Natural killer cell (primary cell): ENCODE data around the gene TFAP2D. TPM values are rescaled to one million over a fixed set of nuclear protein-coding genes. Genes with fewer than 3 reads are reported as not detected.

Experiments
- ATAC-seq, 3 donors: fragments of 150-1000 bp in 2 of 3; fragments of 200-7000 bp in 1 of 3; cut with Tn5 transposase; 1 replicate in 1 of 3; 2 replicates in 2 of 3; pipeline ENCODE4 v1.10.0; 2021; ENCODE audit warnings: mild to moderate bottlenecking in 2 of 3, moderate library complexity in 2 of 3
- DNase-seq, 2 donors: peaks; one replicate each; pipeline versions ENCODE4 v3.0.0 to v3.0.0-alpha.2; 2013 to 2021; ENCODE audit warnings: mixed read lengths in 1 of 2
- H3K27ac ChIP-seq: one replicate; pipeline ENCODE4 v1.5.1; 2013; ENCODE audit warnings: mild to moderate bottlenecking, low read length
- H3K27me3 ChIP-seq: one replicate; pipeline ENCODE4 v1.6.1; 2013; ENCODE audit warnings: low read length; ENCODE audit not compliant: control insufficient read depth, insufficient read depth
- H3K36me3 ChIP-seq: one replicate; pipeline ENCODE4 v1.6.1; 2013; ENCODE audit warnings: low read length; ENCODE audit not compliant: control insufficient read depth, insufficient read depth
- H3K4me1 ChIP-seq: one replicate; pipeline ENCODE4 v1.6.1; 2013; ENCODE audit warnings: low read length; ENCODE audit not compliant: control insufficient read depth, insufficient read depth
- H3K4me3 ChIP-seq: one replicate; pipeline ENCODE4 v1.5.1; 2013; ENCODE audit warnings: low read length
- H3K9me3 ChIP-seq: one replicate; pipeline ENCODE4 v1.6.1; 2013; ENCODE audit warnings: low read length; ENCODE audit not compliant: control insufficient read depth, insufficient read depth
- H3K27ac Mint-ChIP-seq, 2 donors: one replicate each; pipeline ENCODE4 v1.8.0; 2022; ENCODE audit warnings: mild to moderate bottlenecking in 2 of 2, mixed read lengths in 2 of 2, moderate library complexity in 1 of 2
- H3K27me3 Mint-ChIP-seq, 2 donors: one replicate each; pipeline ENCODE4 v1.8.0; 2022; ENCODE audit warnings: low read depth in 2 of 2, mixed read lengths in 2 of 2
- H3K36me3 Mint-ChIP-seq: one replicate; pipeline ENCODE4 v1.8.0; 2022; ENCODE audit warnings: mixed read lengths
- H3K4me1 Mint-ChIP-seq, 2 donors: one replicate each; pipeline ENCODE4 v1.8.0; 2022; ENCODE audit warnings: mixed read lengths in 2 of 2
- H3K4me3 Mint-ChIP-seq: one replicate; pipeline ENCODE4 v1.8.0; 2022; ENCODE audit warnings: mild to moderate bottlenecking, moderate library complexity, mixed read lengths
- H3K9me3 Mint-ChIP-seq, 2 donors: one replicate each; pipeline ENCODE4 v1.8.0; 2022; ENCODE audit warnings: mixed read lengths in 2 of 2
- WGBS: methylation state at CpG from one replicate; pipeline ENCODE4 v1.1.7; 2013; ENCODE audit warnings: missing lambda C conversion rate; ENCODE audit not compliant: insufficient coverage; 5-methylcytosine and 5-hydroxymethylcytosine counted together
- intact Hi-C: fragments of 100-400 bp; cut with micrococcal nuclease; formaldehyde crosslinking; loops from one replicate; pipeline ENCODE4 v1.14.2; 2022
- total RNA-seq, 4 donors: library from RNA; stranded (reverse); fragments of 120-200 nt in 1 of 4; gene quantifications; one replicate each; pipeline versions ENCODE4 v1.2.3 to v1.2.4, GENCODE V29; 2013 to 2022
- TF ChIP-seq, protein P1 (sequence below): fragments of 200-600 bp; IDR thresholded peaks from one replicate; pipeline ENCODE4 v1.8.0; 2022; ENCODE audit warnings: antibody characterized with exemption

Gene TFAP2D
- total RNA-seq, 3 donors from 2014 or later (not counting 1 experiment from before 2014, with no cell fraction given) = not detected

GRCh38 chr6:50699051-50699775 lies 14.1 kb upstream of the TFAP2D start:
- H3K36me3 Mint-ChIP-seq = no peaks in the 10 kb centered on the region
- intact Hi-C loops = no loop called here
- Histone ChIP-seq H3K9me3 (no peaks in the 10 kb centered on the region), H3K4me1 (no peaks in the 10 kb centered on the region), H3K4me3 (no peak overlapping the region), H3K36me3 (no peaks in the 10 kb centered on the region), H3K27me3 (no peaks in the 10 kb centered on the region), H3K27ac (no peak overlapping the region)
- no peak overlapping the region for H3K4me3 Mint-ChIP-seq
- peaks cover 0 to 2% of the 10 kb centered on the region in 2 donors for H3K27me3 Mint-ChIP-seq
- DNase-seq (no peak), ATAC-seq (no peak)
- H3K9me3 Mint-ChIP-seq = peaks cover 6 to 8% of the 10 kb centered on the region in 2 donors
- no peaks in the 10 kb centered on the region for H3K4me1 Mint-ChIP-seq
- TF ChIP-seq, protein P1, sequence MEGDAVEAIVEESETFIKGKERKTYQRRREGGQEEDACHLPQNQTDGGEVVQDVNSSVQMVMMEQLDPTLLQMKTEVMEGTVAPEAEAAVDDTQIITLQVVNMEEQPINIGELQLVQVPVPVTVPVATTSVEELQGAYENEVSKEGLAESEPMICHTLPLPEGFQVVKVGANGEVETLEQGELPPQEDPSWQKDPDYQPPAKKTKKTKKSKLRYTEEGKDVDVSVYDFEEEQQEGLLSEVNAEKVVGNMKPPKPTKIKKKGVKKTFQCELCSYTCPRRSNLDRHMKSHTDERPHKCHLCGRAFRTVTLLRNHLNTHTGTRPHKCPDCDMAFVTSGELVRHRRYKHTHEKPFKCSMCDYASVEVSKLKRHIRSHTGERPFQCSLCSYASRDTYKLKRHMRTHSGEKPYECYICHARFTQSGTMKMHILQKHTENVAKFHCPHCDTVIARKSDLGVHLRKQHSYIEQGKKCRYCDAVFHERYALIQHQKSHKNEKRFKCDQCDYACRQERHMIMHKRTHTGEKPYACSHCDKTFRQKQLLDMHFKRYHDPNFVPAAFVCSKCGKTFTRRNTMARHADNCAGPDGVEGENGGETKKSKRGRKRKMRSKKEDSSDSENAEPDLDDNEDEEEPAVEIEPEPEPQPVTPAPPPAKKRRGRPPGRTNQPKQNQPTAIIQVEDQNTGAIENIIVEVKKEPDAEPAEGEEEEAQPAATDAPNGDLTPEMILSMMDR = no peak
- no peak overlapping the region for H3K27ac Mint-ChIP-seq
- WGBS = 30% methylated on average over 10 of the region's 11 CpGs

- Mint-ChIP-seq H3K27ac (no peak overlapping the region), H3K36me3 (peaks cover 19% of the 10 kb centered on the region), H3K9me3 (peaks cover 16 to 17% of the 10 kb centered on the region in 2 donors), H3K4me3 (no peak overlapping the region), H3K27me3 (peaks cover 22 to 31% of the 10 kb centered on the region in 2 donors), H3K4me1 (no peaks in the 10 kb centered on the region)
- H3K4me1 ChIP-seq = no peaks in the 10 kb centered on the region
- peaks cover 4% of the 10 kb centered on the region for H3K9me3 ChIP-seq
- peaks cover 5% of the 10 kb centered on the region for H3K27me3 ChIP-seq
- H3K36me3 ChIP-seq = no peaks in the 10 kb centered on the region
- ATAC-seq (no peak), DNase-seq (no peak)
- no peak overlapping the region for H3K27ac ChIP-seq
- H3K4me3 ChIP-seq = no peak overlapping the region
- TF ChIP-seq, protein P1 = no peak
- intact Hi-C loops = no loop called here
- 8% methylated on average over 23 of the region's 23 CpGs for WGBS
Observed at GRCh38 chr6:50706575-50706974, 6.8 kb upstream of the TFAP2D start.

GRCh38 chr6:50707191-50707590 lies 6.1 kb upstream of the TFAP2D start:
- intact Hi-C loops = no loop called here
- Histone ChIP-seq H3K9me3 (peaks cover 4% of the 10 kb centered on the region), H3K36me3 (no peaks in the 10 kb centered on the region), H3K4me3 (no peak overlapping the region), H3K27me3 (peaks cover 5% of the 10 kb centered on the region), H3K4me1 (no peaks in the 10 kb centered on the region), H3K27ac (no peak overlapping the region)
- WGBS = 10% methylated on average over 5 of the region's 7 CpGs
- Mint-ChIP-seq H3K4me3 (no peak overlapping the region), H3K27me3 (peaks cover 22 to 34% of the 10 kb centered on the region in 2 donors), H3K27ac (no peak overlapping the region), H3K36me3 (peaks cover 19% of the 10 kb centered on the region), H3K9me3 (peaks cover 16 to 17% of the 10 kb centered on the region in 2 donors), H3K4me1 (no peaks in the 10 kb centered on the region)
- TF ChIP-seq, protein P1 = no peak
- DNase-seq = no peak
- no peak for ATAC-seq
